ENCODE results near the gene ZBTB47.

GRCh38 chr3:42709621-42710020 is 56.1 kb downstream of the ZBTB47 start:
- TF ChIP-seq POLR2AphosphoS5 (IDR thresholded peaks at IDR 0.05; ENCODE audit: borderline replicate concordance, low read depth, low read length) (no peak), EZH2 (IDR thresholded peaks at IDR 0.05) (no peak)

All from SK-N-MC (cell line).